ENCODE measurements around the gene TMEM26.

Gene TMEM26

GRCh38 chr10:61458031-61458430 lies 4.8 kb upstream of the TMEM26 start:
- no peak for DNase-seq (ENCODE audit: low spot score)

DNA sequence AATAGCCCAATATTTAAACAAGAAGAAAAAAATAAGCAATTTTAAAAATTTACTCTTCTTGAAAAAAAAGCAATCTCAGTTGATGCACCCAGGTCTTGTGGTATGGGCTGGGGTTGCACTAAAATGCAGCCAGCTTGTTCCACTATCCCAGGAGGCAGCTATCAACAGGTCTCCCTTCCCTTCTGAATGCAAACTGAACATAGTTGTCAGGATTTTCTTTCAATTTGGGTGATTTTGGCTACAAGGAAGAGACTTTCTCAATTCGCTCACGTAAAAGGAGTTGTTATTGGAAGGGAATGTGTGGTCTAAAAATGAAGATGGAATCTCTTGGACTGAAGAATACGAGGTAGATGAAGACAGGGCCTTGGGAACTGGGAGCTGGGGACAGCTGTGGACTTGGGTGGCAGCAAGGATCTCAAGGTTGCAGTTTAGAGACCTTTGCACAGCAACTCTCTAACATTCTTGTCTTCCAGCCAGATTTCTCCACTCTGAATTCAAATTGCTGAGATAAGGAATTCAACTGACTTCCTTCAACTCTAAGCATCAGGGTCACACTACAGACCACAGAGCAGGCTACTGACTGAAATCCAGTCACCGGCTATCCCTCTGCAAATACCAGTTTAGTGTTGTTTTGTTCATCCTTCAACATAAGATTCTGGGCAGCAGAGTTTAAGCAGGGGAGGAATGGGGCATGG lies 3.1 kb upstream of the TMEM26 start:
- DNase-seq (ENCODE audit: low spot score) = no peak

- no peak for DNase-seq (ENCODE audit: low spot score)
Measured at GRCh38 chr10:61455656-61456055, 2.5 kb upstream of the TMEM26 start.

DNA sequence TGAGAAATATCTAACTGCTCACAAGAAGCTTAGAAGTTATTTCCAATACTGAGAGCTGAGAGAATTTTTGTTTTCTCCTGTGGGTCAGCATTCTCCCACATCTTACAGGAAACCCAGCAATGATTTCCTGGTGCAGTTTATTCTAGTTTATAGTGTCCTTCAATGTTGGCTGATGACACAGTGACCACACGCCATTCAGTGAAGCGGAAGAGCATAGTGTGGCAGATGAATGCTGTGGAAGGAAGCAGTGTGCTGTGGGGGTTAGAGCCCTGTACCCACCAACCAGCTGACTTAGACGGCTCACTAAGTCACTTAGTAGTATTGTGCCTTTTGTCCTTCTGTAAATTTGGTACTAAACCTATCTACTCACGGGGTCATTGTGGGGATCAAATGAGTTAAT lies 1.4 kb upstream of the TMEM26 start:
- no peak for DNase-seq (ENCODE audit: low spot score)

DNA sequence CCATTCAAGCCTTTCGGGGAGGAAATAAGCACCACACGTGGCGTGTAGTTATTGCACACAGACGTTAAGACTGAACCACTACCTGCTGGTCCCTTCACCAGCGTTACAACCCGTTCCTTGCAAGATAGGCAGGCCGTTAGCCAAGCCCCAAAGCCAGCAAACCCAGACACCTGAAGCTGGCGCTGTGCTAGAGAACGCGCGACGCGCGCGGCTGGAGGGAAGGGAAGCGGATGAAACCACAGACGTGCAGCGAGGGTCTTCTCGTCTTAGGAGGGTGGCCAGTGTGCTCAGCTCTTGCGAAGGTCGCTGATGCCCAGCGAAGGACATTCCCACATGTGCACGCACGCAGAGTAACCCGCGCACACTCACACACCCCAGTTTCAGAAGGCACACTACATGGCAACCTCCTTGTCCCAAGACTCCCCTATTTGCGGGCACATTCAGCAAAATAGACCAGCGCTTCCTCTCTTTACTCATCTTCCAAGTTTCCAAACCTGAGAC lies 980 bp downstream of the TMEM26 start:
- DNase-seq (ENCODE audit: low spot score) = peak; percentile 31

DNA sequence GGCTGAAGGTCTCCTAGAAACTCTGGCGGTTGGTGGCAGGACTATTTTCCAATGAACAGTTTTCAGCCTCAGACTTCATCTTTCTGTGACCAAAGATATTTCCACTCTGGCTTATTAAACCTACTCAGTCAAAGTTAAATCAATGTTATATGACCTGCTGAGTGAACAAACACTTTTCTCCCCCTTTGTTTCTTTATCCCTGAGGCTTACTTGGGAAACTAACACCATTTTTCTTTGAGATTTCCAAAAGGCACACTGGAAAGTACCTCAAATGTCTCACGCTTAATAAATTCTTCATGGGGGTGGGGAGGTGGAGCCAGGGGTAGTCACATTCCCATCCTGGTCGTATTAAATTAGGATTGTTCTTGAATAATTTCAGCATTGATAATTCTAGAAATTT lies 1.8 kb downstream of the TMEM26 start:
- no peak for DNase-seq (ENCODE audit: low spot score)

- no peak for DNase-seq (ENCODE audit: low spot score)
Measured at GRCh38 chr10:61448841-61449600, 4.2 kb downstream of the TMEM26 start.

GRCh38 chr10:61448091-61448490 lies 5.1 kb downstream of the TMEM26 start:
- no peak for DNase-seq (ENCODE audit: low spot score)

GRCh38 chr10:61439058-61439609 lies 14.0 kb downstream of the TMEM26 start:
- DNase-seq (ENCODE audit: low spot score) = no peak

DNA sequence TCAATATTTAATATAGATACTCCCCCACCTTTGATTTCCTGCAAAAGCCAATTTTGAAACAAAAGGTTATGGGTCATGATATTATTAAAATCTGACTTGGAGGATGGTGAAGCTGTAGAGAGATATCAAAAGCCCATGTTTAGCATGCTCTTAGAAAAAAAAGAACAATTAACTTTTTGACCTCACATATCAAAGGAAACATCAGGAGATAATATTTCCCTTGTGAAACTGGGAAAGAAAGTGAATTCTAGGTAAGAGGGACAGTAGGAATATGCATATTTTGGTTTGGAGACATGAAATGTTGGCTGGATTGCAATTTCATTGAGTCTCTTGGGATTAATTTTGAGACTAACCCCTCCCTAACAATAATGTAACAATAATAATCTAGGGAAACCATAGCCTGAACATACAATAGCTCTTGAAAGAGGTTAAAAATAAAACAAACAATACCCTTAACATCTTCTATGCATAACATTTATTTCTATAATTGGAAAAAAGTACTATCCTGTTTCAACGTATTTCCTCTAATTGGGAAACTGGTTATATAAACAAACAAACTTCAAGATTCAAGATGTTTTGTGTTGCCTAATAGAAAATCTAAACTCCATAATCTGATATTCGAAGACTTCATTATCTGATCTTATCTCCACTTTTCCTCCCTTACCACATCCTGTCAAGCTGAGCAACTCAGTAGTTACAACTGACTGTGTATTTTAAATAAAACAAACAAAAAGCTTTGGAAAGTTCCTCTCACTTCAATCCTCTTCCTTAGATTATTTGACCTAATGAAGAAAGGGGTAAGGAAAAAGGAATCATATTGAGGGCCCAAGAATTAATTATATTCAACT lies 14.8 kb downstream of the TMEM26 start:
- DNase-seq (ENCODE audit: low spot score) = no peak

- no peak for DNase-seq (ENCODE audit: low spot score)
Measured at GRCh38 chr10:61423178-61423577, 30.0 kb downstream of the TMEM26 start.

DNA sequence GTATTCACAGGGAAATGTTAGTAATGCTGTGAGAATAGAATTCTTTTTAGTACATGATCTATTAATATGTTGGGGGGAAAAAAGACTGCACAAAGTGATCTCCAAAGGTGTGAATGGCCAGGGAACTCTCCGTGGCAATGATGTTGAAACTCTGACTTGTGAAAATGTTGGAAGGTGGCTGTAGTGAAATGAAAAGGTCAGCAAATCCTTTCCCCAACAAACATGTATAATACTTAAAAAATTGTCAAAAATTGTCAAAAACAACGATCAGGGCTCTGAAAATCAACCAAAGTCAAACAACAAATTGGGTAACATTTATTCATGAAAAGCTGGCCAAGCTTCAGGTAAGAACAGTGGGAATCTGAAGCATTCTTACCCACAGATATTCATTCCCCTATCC lies 35.5 kb downstream of the TMEM26 start:
- DNase-seq (ENCODE audit: low spot score) = no peak

DNA sequence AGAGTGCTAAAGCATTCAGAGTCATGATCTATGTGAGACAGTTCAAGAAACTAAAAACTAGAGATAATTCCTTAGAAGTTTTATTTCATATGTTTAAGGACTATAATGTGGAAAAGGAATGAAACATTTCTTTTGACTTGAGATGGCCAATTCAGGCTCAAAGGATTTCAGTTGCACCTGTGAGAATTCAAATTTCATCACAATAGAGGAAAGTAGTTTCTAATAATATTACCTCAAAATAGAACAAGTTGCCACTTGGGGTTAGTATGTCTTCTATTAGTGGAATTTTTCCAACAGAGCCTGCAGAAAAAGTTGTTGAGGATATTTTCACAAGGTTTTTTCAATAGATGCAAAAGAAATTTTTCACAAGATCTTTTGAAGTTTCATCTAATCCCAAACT lies 37.4 kb downstream of the TMEM26 start:
- no peak for DNase-seq (ENCODE audit: low spot score)

- DNase-seq (ENCODE audit: low spot score) = peak; percentile 70
Measured at GRCh38 chr10:61411706-61412105, 41.5 kb downstream of the TMEM26 start.

DNA sequence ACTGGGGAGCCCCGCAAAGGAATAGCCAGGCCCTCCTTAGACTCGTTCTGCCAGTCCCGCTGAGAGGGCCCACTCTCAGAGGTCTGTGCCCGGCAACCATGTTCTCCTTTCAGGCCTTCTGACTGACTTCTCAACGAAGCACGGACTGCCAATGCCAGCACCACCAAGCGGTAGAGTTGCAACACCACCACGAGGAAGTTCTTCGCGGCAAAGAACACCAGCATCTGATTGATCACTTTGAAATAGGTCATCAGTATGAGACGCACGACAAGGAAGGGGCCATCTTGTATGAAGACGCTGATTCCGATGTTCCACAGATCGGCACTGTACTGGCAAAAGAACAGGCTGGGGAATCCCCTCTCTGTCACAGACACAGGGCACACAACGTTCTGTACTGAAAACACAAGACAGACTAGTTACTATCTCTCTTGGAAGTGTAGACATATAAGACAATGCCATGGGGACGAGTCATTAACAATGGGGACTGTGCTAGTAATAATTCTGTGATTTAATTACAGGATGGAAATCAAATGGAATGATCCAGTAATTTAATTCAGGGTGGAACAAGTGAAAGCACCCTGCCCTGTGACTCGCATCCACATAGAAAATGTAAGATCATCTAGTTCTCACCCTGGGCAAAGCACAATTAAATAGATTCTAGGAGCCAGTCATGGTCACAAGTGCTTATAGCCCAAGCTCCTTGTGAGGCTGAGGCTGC lies 42.7 kb downstream of the TMEM26 start:
- DNase-seq (ENCODE audit: low spot score) = no peak

- no peak for DNase-seq (ENCODE audit: low spot score)
Measured at GRCh38 chr10:61409157-61409556, 44.0 kb downstream of the TMEM26 start.

GRCh38 chr10:61408105-61408504 lies 45.1 kb downstream of the TMEM26 start:
- DNase-seq (ENCODE audit: low spot score) = no peak

GRCh38 chr10:61406736-61407135 lies 46.4 kb downstream of the TMEM26 start:
- no peak for DNase-seq (ENCODE audit: low spot score)

- DNase-seq (ENCODE audit: low spot score) = no peak
Measured at GRCh38 chr10:61406242-61406641, 46.9 kb downstream of the TMEM26 start.

DNA sequence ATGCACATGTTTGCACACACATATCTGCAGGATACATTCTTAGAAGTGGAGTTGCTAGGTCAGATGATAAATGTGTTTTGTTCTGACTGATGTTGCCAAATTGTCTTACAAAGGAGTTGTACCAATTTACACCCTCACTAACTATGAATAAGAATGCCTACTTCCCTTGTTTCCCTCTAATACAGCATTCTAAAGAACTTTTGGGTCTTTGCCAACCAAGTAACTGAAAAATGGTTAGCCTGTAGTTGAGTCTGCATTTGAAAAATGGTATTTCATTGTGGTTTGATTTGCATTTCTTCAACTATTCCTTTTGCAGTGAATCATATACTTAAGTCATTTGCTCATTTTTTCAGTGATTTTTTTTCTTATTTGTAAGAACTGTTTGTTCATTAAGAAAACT lies 48.4 kb downstream of the TMEM26 start:
- DNase-seq (ENCODE audit: low spot score) = no peak

GRCh38 chr10:61400524-61400923 lies 52.7 kb downstream of the TMEM26 start:
- no peak for DNase-seq (ENCODE audit: low spot score)

DNA sequence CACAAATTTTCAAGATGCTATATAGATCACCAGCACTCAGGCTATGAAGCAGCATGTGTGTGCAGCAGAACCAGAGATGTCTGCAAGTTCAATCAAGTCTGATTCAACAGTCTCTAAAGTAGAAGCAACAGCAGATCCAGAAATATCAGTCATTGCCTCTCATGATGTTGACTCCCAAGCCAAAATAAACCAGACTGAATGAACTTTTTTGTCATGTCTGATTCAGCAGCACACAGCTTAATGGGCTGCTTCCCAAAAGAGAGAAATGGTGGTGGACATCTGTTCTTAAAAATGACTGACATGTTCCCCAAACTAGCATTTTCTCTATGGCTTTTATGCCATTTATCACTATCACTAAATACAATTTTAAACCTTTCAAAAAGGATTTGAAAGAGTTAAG lies 53.8 kb downstream of the TMEM26 start:
- DNase-seq (ENCODE audit: low spot score) = no peak
